ENCODE data around the gene LIMD2.

The LIMD2 gene

GRCh38 chr17:63701868-63702720, 2.2 kb upstream of the LIMD2 start:
- FAIRE-seq (peak; percentile 87), DNase-seq (ENCODE audit: insufficient read length, low spot score) (peak; percentile 56)

- FAIRE-seq = peak; percentile 59
- no peak for DNase-seq (ENCODE audit: insufficient read length, low spot score)
Observed at GRCh38 chr17:63701456-63701820, 1.5 kb upstream of the LIMD2 start.

GRCh38 chr17:63700528-63701455, 867 bp upstream of the LIMD2 start:
- no peak for DNase-seq (ENCODE audit: insufficient read length, low spot score)
- no peak for FAIRE-seq

- peak; percentile 95 for FAIRE-seq
Observed at GRCh38 chr17:63698886-63699637, 863 bp downstream of the LIMD2 start.

GRCh38 chr17:63698381-63698885, 1.5 kb downstream of the LIMD2 start:
- DNase-seq (ENCODE audit: insufficient read length, low spot score) = no peak
- FAIRE-seq = peak; percentile 69

More at GRCh38 chr17:63698886-63699637, 863 bp downstream of the LIMD2 start:
- DNase-seq (ENCODE audit: insufficient read length, low spot score) = peak; percentile 61

- FAIRE-seq (peak; percentile 97), DNase-seq (ENCODE audit: insufficient read length, low spot score) (peak; percentile 63)
Observed at GRCh38 chr17:63697341-63698286, 2.3 kb downstream of the LIMD2 start.

- DNase-seq (ENCODE audit: insufficient read length, low spot score) = no peak
- FAIRE-seq = peak; percentile 94
Observed at GRCh38 chr17:63696381-63696961, 3.5 kb downstream of the LIMD2 start.

GRCh38 chr17:63695889-63696288, 4.0 kb downstream of the LIMD2 start:
- no peak for FAIRE-seq
- DNase-seq (ENCODE audit: insufficient read length, low spot score) = no peak

GRCh38 chr17:63694950-63695773, 4.8 kb downstream of the LIMD2 start:
- FAIRE-seq (no peak), DNase-seq (ENCODE audit: insufficient read length, low spot score) (no peak)

- FAIRE-seq (no peak), DNase-seq (ENCODE audit: insufficient read length, low spot score) (no peak)
Observed at GRCh38 chr17:63694229-63694949, 5.5 kb downstream of the LIMD2 start.

- DNase-seq (ENCODE audit: insufficient read length, low spot score) = no peak
- FAIRE-seq = no peak
Observed at GRCh38 chr17:63693411-63694113, 6.4 kb downstream of the LIMD2 start.

- FAIRE-seq (no peak), DNase-seq (ENCODE audit: insufficient read length, low spot score) (no peak)
Observed at GRCh38 chr17:63692195-63692816, 7.6 kb downstream of the LIMD2 start.

- FAIRE-seq = no peak
- DNase-seq (ENCODE audit: insufficient read length, low spot score) = no peak
Observed at GRCh38 chr17:63689479-63689878, 10.4 kb downstream of the LIMD2 start.

- FAIRE-seq (no peak), DNase-seq (ENCODE audit: insufficient read length, low spot score) (no peak)
Observed at GRCh38 chr17:63688396-63689020, 11.4 kb downstream of the LIMD2 start.

- no peak for FAIRE-seq
- no peak for DNase-seq (ENCODE audit: insufficient read length, low spot score)
Observed at GRCh38 chr17:63686138-63686685, 13.7 kb downstream of the LIMD2 start.

GRCh38 chr17:63685578-63685977, 14.3 kb downstream of the LIMD2 start:
- no peak for DNase-seq (ENCODE audit: insufficient read length, low spot score)
- no peak for FAIRE-seq

Data from GM19239 (cell line).